ENCODE results near the gene TMCC1.
"Not testable (repeated sequence)": the region's sequence is repeated elsewhere in the genome, so short reads cannot be mapped to it uniquely, and the experiment has no call there.

TMCC1 gene

DNA sequence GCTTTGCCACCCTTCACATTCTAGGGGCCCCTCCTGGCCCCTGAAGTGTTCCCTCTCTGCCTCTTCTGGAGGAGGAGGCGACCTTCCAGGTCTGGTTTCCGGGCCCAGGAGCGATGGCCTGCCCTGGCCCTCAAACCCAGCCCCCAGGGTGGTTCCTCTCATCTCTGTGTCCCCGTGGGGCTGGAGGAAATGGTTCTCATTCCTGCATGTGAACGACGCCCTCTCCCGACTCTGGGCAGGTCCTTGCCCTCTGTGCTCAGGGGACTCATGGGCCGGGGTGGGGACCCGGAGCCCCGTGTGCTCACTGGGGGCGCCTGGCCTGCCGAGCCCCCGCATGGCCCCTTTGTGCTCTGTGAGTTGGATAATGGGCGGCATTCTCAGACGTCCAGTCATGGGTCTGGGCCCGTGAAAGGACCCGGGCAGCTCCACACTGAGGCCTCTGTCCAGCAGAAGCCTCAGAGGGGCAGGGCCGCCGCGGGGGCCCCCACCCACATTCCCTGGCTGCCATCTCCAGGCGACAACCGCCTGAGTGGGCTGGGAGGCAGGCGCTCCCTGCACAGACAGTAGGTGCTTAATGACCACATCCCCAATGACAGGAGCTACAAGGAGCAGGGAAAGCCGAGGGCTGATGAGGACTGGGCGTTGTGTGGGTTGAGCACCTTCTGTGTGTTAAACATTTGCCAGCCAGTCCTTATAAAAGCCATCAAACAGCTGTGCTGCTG, 281.5 kb downstream of the TMCC1 start:
- no peak for DNase-seq (ENCODE audit: low spot score)
- TF ChIP-seq, protein P1, sequence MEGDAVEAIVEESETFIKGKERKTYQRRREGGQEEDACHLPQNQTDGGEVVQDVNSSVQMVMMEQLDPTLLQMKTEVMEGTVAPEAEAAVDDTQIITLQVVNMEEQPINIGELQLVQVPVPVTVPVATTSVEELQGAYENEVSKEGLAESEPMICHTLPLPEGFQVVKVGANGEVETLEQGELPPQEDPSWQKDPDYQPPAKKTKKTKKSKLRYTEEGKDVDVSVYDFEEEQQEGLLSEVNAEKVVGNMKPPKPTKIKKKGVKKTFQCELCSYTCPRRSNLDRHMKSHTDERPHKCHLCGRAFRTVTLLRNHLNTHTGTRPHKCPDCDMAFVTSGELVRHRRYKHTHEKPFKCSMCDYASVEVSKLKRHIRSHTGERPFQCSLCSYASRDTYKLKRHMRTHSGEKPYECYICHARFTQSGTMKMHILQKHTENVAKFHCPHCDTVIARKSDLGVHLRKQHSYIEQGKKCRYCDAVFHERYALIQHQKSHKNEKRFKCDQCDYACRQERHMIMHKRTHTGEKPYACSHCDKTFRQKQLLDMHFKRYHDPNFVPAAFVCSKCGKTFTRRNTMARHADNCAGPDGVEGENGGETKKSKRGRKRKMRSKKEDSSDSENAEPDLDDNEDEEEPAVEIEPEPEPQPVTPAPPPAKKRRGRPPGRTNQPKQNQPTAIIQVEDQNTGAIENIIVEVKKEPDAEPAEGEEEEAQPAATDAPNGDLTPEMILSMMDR (IDR thresholded peaks at IDR 0.05; ENCODE audit: extremely low read depth, insufficient read depth, missing control alignments), result no peak
- in situ Hi-C loops (cut with MboI; ENCODE audit: low pct_unique_long_range_greater_than_20kb, low sequenced_read_pairs, unreplicated experiment), result no loop called here

DNA sequence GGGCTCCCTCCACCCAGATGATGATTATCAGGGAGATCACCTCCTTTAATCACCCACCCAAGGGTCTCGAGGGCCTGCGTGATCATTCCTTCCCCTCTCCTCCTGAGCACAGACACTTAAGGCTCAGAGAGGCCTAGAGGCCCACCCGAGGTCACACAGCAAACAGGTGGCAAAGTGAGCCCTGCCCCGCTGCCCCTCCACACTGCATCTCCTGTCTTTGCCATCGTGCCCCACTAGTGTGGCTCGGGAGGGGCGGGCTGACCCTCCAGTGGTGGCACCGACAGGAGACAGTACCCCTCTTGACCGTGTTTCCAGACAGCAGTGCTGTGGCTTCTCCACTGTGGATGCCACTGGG, 282.1 kb downstream of the TMCC1 start:
- TF ChIP-seq, protein P1 (IDR thresholded peaks at IDR 0.05; ENCODE audit: extremely low read depth, insufficient read depth, missing control alignments), result no peak
- no peak for DNase-seq (ENCODE audit: low spot score)
- in situ Hi-C loops (cut with MboI; ENCODE audit: low pct_unique_long_range_greater_than_20kb, low sequenced_read_pairs, unreplicated experiment), result no loop called here

DNA sequence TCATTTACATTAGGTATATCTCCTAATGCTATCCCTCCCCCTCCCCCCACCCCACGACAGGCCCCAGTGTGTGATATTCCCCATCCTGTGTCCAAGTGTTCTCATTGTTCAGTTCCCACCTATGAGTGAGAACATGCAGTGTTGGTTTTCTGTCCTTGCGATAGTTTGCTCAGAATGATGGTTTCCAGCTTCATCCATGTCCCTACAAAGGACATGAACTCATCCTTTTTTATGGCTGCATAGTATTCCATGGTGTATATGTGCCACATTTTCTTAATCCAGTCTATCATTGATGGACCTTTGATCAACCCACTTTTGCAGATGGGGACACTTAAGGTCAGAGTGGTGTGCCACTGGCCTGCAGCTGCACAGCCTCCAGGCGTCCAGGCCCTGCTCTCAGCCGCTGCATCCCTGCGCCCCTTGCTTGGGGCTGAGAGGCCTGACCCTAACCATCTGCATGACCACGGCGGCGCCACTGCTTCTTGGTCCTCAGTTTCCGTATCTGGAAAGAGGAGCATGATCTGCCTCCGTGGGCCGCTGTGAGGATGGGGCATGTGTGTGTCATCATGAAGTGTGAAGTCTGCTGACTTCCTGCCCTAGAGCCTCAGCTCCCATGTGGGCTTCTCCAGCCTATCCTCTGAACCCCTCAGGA, 282.6 kb downstream of the TMCC1 start:
- DNase-seq (ENCODE audit: low spot score); in situ Hi-C loops (cut with MboI; ENCODE audit: low pct_unique_long_range_greater_than_20kb, low sequenced_read_pairs, unreplicated experiment): not testable (repeated sequence)

DNA sequence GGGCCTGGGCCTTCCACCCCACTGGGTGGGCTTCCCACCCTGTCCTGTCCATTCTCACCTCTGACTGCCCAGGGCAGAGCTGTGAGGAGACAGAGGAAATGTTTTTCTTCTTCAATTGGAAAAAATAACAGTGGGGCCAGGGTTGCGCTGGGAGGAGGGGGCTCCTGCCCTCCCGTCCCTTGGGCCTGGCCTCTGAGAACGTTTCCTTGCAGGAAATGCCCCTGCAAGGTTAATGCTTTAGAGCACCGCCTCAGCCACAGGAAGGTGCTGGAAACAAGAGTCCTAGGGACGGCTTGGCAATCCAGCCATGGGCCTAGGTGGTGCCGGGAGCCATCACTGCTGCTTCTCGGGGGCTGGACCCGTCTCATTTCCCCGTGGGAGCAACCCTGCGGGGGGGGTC, 283.2 kb downstream of the TMCC1 start:
- DNase-seq (ENCODE audit: low spot score), result no peak
- in situ Hi-C loops (cut with MboI; ENCODE audit: low pct_unique_long_range_greater_than_20kb, low sequenced_read_pairs, unreplicated experiment), result no loop called here
- TF ChIP-seq, protein P1 (IDR thresholded peaks at IDR 0.05; ENCODE audit: extremely low read depth, insufficient read depth, missing control alignments), result no peak

DNA sequence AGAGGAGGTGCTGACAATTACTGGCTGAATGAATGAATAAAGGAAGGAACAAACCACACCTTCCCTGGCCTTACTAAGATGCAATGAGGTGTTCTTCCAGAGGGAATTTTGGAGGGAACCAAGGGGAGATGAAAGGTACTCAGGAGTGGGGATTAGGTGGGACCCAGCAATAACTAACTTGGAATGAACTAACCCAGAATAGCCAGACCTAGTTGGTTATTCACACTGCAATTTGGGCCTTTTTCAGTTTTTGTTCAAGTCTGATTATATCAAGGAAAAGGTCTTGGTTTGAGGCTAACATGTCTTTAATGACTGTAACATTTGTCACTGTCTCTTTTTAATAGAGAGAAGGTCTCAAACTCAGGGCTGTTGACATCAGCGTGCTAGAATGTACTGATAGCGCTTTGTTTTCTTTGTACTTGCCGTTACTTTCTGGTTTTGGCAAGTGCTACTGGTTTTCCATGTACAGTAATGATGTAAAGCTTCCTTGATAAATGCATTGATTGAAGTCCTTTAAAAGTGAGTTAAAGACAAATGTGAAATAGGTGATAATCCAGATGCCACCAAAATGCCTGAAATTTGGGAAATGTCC, 283.8 kb downstream of the TMCC1 start:
- no peak for DNase-seq (ENCODE audit: low spot score)
- TF ChIP-seq, protein P1 (IDR thresholded peaks at IDR 0.05; ENCODE audit: extremely low read depth, insufficient read depth, missing control alignments), result no peak
- in situ Hi-C loops (cut with MboI; ENCODE audit: low pct_unique_long_range_greater_than_20kb, low sequenced_read_pairs, unreplicated experiment), result no loop called here

DNA sequence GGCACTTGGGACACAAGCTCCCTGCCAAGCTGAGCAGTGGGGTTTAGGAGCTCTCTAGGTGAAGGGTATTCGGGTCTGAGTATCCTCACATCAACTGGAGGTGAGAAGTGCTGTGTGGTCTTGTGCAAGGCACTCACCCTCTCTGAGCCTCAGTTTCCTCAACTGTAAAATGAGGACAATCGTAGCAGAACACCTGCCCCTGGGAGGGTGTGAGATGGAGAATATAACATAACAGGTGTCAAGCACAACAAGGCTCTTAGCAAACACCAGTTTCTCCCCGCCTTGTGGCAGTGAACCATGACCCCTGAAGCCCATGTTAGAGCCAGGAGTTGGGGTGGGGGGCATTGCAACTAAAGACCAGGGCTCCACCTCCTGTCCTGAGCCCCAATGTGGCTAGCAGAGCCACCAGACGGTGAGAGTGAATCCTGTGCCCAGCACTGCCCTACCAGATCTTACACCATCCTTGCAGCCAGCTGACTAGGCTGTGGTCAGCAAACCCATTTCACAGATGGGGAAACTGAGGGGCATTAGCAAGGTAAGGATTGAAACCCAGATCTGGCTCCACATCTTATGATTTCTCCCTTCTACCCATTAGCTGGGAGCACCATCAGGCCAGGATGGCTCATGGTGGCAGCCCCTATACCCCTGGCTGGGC, 284.4 kb downstream of the TMCC1 start:
- in situ Hi-C loops (cut with MboI; ENCODE audit: low pct_unique_long_range_greater_than_20kb, low sequenced_read_pairs, unreplicated experiment), result no loop called here
- TF ChIP-seq, protein P1 (IDR thresholded peaks at IDR 0.05; ENCODE audit: extremely low read depth, insufficient read depth, missing control alignments), result no peak
- DNase-seq (ENCODE audit: low spot score), result no peak
